H9 (cell line): ENCODE results near the gene ALMS1. TPM values are rescaled to one million over a fixed set of nuclear protein-coding genes. Genes with fewer than 3 reads are reported as not detected.
"Not testable (repeated sequence)": the region's sequence is repeated elsewhere in the genome, so short reads cannot be mapped to it uniquely, and the experiment has no call there.

Experiments used
- DNase-seq: peaks from one replicate; pipeline ENCODE4 v3.0.0-alpha.2; 2017
- H2AFZ ChIP-seq: one replicate; pipeline ENCODE4 v1.6.1; 2013; ENCODE audit warnings: mild to moderate bottlenecking, low read length, control low read depth, moderate library complexity
- H2AK5ac ChIP-seq: 2 replicates; pipeline ENCODE4 v1.6.1; 2013; ENCODE audit warnings: low read length, control low read depth, mixed read lengths; ENCODE audit not compliant: insufficient read length
- H2BK120ac ChIP-seq: one replicate; pipeline ENCODE4 v1.6.1; 2013; ENCODE audit warnings: low read depth, mild to moderate bottlenecking, low read length, control low read depth, inconsistent platforms; ENCODE audit not compliant: poor library complexity, severe bottlenecking
- H2BK12ac ChIP-seq: 2 replicates; pipeline ENCODE4 v1.6.1; 2013; ENCODE audit warnings: low read length, control low read depth, mixed read lengths, low read depth; ENCODE audit not compliant: insufficient read length
- H2BK15ac ChIP-seq: 2 replicates; pipeline ENCODE4 v1.6.1; 2013; ENCODE audit warnings: low read depth, low read length, control low read depth
- H2BK20ac ChIP-seq: one replicate; pipeline ENCODE4 v1.6.1; 2013; ENCODE audit warnings: low read depth, mild to moderate bottlenecking, low read length, control low read depth, inconsistent platforms; ENCODE audit not compliant: poor library complexity, severe bottlenecking
- H2BK5ac ChIP-seq: 2 replicates; pipeline ENCODE4 v1.6.1; 2013; ENCODE audit warnings: low read length, control low read depth, mixed read lengths; ENCODE audit not compliant: insufficient read length
- H3K14ac ChIP-seq: 2 replicates; pipeline ENCODE4 v1.6.1; 2013; ENCODE audit warnings: low read length, control low read depth; ENCODE audit not compliant: insufficient read depth
- H3K18ac ChIP-seq: 2 replicates; pipeline ENCODE4 v1.6.1; 2013; ENCODE audit warnings: low read depth, mild to moderate bottlenecking, mixed read lengths, low read length, control low read depth; ENCODE audit not compliant: insufficient read length
- H3K23ac ChIP-seq: 2 replicates; pipeline ENCODE4 v1.6.1; 2013; ENCODE audit warnings: low read length, control low read depth, mixed read lengths, low read depth; ENCODE audit not compliant: insufficient read length
- H3K23me2 ChIP-seq: 2 replicates; pipeline ENCODE4 v1.6.1; 2013; ENCODE audit warnings: low read depth, mild to moderate bottlenecking, mixed read lengths, low read length, control low read depth; ENCODE audit not compliant: insufficient read length, poor library complexity, severe bottlenecking
- H3K27ac ChIP-seq: 2 replicates; pipeline ENCODE4 v1.5.1; 2013; ENCODE audit warnings: low read length, control low read depth, mixed read lengths, low read depth; ENCODE audit not compliant: insufficient read length
- H3K27me3 ChIP-seq: 2 replicates; pipeline ENCODE4 v1.6.1; 2013; ENCODE audit warnings: low read length, control low read depth, inconsistent platforms; ENCODE audit not compliant: insufficient read depth
- H3K4ac ChIP-seq: 2 replicates; pipeline ENCODE4 v1.6.1; 2013; ENCODE audit warnings: low read depth, mild to moderate bottlenecking, control low read depth, inconsistent platforms, low read length, moderate library complexity
- H3K4me1 ChIP-seq: 2 replicates; pipeline ENCODE4 v1.6.1; 2013; ENCODE audit warnings: low read length, control low read depth, inconsistent platforms; ENCODE audit not compliant: insufficient read depth
- H3K4me2 ChIP-seq: 2 replicates; pipeline ENCODE4 v1.6.1; 2013; ENCODE audit warnings: low read length, control low read depth, mixed read lengths; ENCODE audit not compliant: insufficient read length, insufficient read depth
- H3K56ac ChIP-seq: 2 replicates; pipeline ENCODE4 v1.6.1; 2013; ENCODE audit warnings: low read depth, mild to moderate bottlenecking, mixed read lengths, low read length, control low read depth; ENCODE audit not compliant: insufficient read length
- H3K79me1 ChIP-seq: 2 replicates; pipeline ENCODE4 v1.6.1; 2013; ENCODE audit warnings: low read depth, mild to moderate bottlenecking, moderate library complexity, low read length, control low read depth, inconsistent platforms; ENCODE audit not compliant: insufficient read depth, poor library complexity, severe bottlenecking
- H3K79me2 ChIP-seq: 2 replicates; pipeline ENCODE4 v1.6.1; 2013; ENCODE audit warnings: low read length, control low read depth, inconsistent platforms; ENCODE audit not compliant: insufficient read depth
- H3K9ac ChIP-seq: 2 replicates; pipeline ENCODE4 v1.6.1; 2013; ENCODE audit warnings: low read length, control low read depth, mixed read lengths; ENCODE audit not compliant: insufficient read length; ENCODE audit errors: extremely low read depth
- H3K9me3 ChIP-seq: one replicate; pipeline ENCODE4 v1.6.1; 2013; ENCODE audit warnings: low read depth, low read length, inconsistent platforms; ENCODE audit not compliant: control insufficient read depth
- H3T11ph ChIP-seq: one replicate; pipeline ENCODE4 v1.6.1; 2013; ENCODE audit warnings: mild to moderate bottlenecking, low read length, control low read depth, inconsistent platforms
- H4K20me1 ChIP-seq: one replicate; pipeline ENCODE4 v1.6.1; 2013; ENCODE audit not compliant: control insufficient read depth, insufficient read length, insufficient read depth
- H4K5ac ChIP-seq: 2 replicates; pipeline ENCODE4 v1.6.1; 2013; ENCODE audit warnings: low read depth, mild to moderate bottlenecking, mixed read lengths, low read length, control low read depth; ENCODE audit not compliant: insufficient read length
- H4K8ac ChIP-seq: replicated peaks from 2 replicates; pipeline ENCODE4 v1.6.1; 2013; ENCODE audit warnings: low read length, control low read depth, mixed read lengths, low read depth; ENCODE audit not compliant: insufficient read length
- H4K91ac ChIP-seq: 2 replicates; pipeline ENCODE4 v1.6.1; 2013; ENCODE audit warnings: low read depth, mild to moderate bottlenecking, moderate library complexity, mixed read lengths, low read length, control low read depth; ENCODE audit not compliant: insufficient read length
- H3K27ac Mint-ChIP-seq, 3 experiments: 2 replicates in 2 of 3; 3 replicates in 1 of 3; pipeline ENCODE4 v1.8.0; 2020 to 2021; ENCODE audit warnings: mixed read lengths in 3 of 3, mild to moderate bottlenecking in 1 of 3, moderate library complexity in 1 of 3
- H3K27me3 Mint-ChIP-seq: 2 replicates; pipeline ENCODE4 v1.8.0; 2021; ENCODE audit warnings: low read depth, mild to moderate bottlenecking, moderate library complexity, mixed read lengths
- H3K36me3 Mint-ChIP-seq, 3 experiments: 2 replicates in 2 of 3; 3 replicates in 1 of 3; pipeline ENCODE4 v1.8.0; 2020 to 2021; ENCODE audit warnings: low read depth in 3 of 3, mixed read lengths in 3 of 3; ENCODE audit not compliant: insufficient read depth in 1 of 3
- H3K4me1 Mint-ChIP-seq, 2 experiments: 2 replicates each; pipeline ENCODE4 v1.8.0; 2020; ENCODE audit warnings: mixed read lengths in 2 of 2
- H3K4me3 Mint-ChIP-seq, 2 experiments: 2 replicates in 1 of 2; 3 replicates in 1 of 2; pipeline ENCODE4 v1.8.0; 2020 to 2021; ENCODE audit warnings: mild to moderate bottlenecking in 2 of 2, mixed read lengths in 2 of 2, moderate library complexity in 1 of 2
- H3K9me3 Mint-ChIP-seq, 2 experiments: 2 replicates in 1 of 2; 3 replicates in 1 of 2; pipeline ENCODE4 v1.8.0; 2020; ENCODE audit warnings: mild to moderate bottlenecking in 2 of 2, mixed read lengths in 2 of 2, moderate library complexity in 1 of 2
- WGBS: extraction: QIAGEN DNeasy Blood & Tissue Kit; methylation state at CpG from one replicate; pipeline ENCODE4 v1.1.7; 2013; ENCODE audit warnings: missing lambda C conversion rate, low lambda C conversion rate, mixed read lengths; ENCODE audit not compliant: insufficient read length; ENCODE audit errors: extremely low coverage; 5-methylcytosine and 5-hydroxymethylcytosine counted together
- total RNA-seq: library from RNA; stranded (reverse); gene quantifications from 2 replicates; pipeline ENCODE4 v1.2.1, GENCODE V29; 2021
- TF ChIP-seq, protein P1 (sequence below): fragments of 200-600 bp; sonication (generic); conservative IDR thresholded peaks from 3 replicates; pipeline ENCODE4 v1.8.0; 2021; ENCODE audit warnings: antibody characterized with exemption, mild to moderate bottlenecking

Gene ALMS1
- total RNA-seq, 1 experiment from 2014 or later = 36.2 TPM

DNA sequence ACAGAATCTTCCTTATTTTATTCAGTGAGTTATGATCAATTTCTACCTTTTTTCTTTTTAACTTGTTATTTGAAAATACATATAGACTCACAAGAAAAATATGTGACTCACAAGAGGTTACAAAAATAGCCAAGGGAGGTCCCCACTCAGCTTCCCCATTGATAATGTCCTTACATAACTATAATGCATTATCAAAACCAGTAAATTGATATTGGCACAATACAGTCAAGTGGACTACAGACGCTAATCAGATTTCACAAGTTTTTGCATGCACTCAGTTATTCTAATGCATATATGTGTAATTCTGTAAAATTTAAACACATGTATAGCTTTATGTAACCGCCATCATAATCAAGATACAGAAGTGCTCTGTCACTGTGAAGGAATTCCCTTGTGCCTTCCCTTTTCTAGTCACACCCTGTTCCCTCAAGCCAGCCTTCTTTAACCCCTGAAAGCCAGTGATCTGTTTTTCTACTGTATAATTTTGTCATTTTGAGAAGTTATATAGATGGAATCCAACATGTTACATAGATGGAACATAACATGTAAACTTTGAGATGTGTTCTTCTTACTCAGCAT is 118.4 kb downstream of the ALMS1 start:
- H3K9me3 ChIP-seq = no peaks in the 10 kb centered on the region
- H2BK20ac ChIP-seq = no peak overlapping the region
- no peak overlapping the region for H3K4me3 Mint-ChIP-seq
- H3K36me3 Mint-ChIP-seq = peaks cover 17 to 43% (median 37%) of the 10 kb centered on the region in 3 experiments
- H2AFZ ChIP-seq = no peak overlapping the region
- H3K4me1 ChIP-seq = no peaks in the 10 kb centered on the region
- no peak overlapping the region for H3K23ac ChIP-seq
- H4K5ac ChIP-seq = no peak overlapping the region
- H3K27me3 ChIP-seq = no peaks in the 10 kb centered on the region
- H3T11ph ChIP-seq = no peak overlapping the region
- H2AK5ac ChIP-seq = no peak overlapping the region
- no peak overlapping the region for H2BK12ac ChIP-seq
- no peak overlapping the region for H3K14ac ChIP-seq
- no peaks in the 10 kb centered on the region for H3K79me1 ChIP-seq
- no peak overlapping the region for H3K4ac ChIP-seq
- no peak overlapping the region for H2BK120ac ChIP-seq
- no peak overlapping the region for H2BK5ac ChIP-seq
- H3K56ac ChIP-seq = no peak overlapping the region
- no CpG with 5 or more reads among the region's 2 CpGs for WGBS
- no peak overlapping the region for H4K8ac ChIP-seq
- peaks cover 22 to 34% of the 10 kb centered on the region in 2 experiments; a peak in 4 of 5 replicates for H3K9me3 Mint-ChIP-seq
- TF ChIP-seq, protein P1, sequence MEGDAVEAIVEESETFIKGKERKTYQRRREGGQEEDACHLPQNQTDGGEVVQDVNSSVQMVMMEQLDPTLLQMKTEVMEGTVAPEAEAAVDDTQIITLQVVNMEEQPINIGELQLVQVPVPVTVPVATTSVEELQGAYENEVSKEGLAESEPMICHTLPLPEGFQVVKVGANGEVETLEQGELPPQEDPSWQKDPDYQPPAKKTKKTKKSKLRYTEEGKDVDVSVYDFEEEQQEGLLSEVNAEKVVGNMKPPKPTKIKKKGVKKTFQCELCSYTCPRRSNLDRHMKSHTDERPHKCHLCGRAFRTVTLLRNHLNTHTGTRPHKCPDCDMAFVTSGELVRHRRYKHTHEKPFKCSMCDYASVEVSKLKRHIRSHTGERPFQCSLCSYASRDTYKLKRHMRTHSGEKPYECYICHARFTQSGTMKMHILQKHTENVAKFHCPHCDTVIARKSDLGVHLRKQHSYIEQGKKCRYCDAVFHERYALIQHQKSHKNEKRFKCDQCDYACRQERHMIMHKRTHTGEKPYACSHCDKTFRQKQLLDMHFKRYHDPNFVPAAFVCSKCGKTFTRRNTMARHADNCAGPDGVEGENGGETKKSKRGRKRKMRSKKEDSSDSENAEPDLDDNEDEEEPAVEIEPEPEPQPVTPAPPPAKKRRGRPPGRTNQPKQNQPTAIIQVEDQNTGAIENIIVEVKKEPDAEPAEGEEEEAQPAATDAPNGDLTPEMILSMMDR = no peak
- no peaks in the 10 kb centered on the region for H3K27me3 Mint-ChIP-seq
- H3K79me2 ChIP-seq = no peaks in the 10 kb centered on the region
- H3K18ac ChIP-seq = no peak overlapping the region
- no peak overlapping the region for H3K27ac ChIP-seq
- H3K9ac ChIP-seq = no peak overlapping the region
- no peak overlapping the region for H3K27ac Mint-ChIP-seq
- no peak overlapping the region for H3K4me2 ChIP-seq
- H3K23me2 ChIP-seq = no peaks in the 10 kb centered on the region
- no peak overlapping the region for H4K91ac ChIP-seq
- no peaks in the 10 kb centered on the region for H3K4me1 Mint-ChIP-seq
- DNase-seq = no peak
- no peak overlapping the region for H2BK15ac ChIP-seq
- H4K20me1 ChIP-seq = no peaks in the 10 kb centered on the region

DNA sequence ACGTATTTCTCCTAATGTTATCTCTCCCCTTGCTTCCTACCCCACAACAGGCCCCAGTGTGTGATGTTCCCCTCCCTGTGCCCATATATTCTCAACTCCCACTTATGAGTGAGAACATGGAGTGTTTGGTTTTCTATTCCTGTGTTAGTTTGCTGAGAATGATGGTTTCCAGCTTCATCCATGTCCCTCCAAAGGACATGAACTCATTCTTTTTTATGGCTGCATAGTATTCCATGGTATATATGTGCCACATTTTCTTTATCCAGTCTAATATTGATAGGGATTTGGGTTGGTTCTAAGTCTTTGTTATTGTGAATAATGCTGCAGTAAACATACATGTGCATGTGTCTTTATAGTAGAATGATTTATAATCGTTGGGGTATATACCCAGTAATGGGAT is 119.2 kb downstream of the ALMS1 start:
- H3K4ac ChIP-seq, H3K79me1 ChIP-seq, H3K4me1 ChIP-seq, H2BK15ac ChIP-seq, H3K27me3 Mint-ChIP-seq, H2BK5ac ChIP-seq, H3T11ph ChIP-seq, H2BK20ac ChIP-seq, H4K20me1 ChIP-seq, H4K8ac ChIP-seq, H3K4me2 ChIP-seq, H3K23me2 ChIP-seq, H3K9me3 ChIP-seq, H3K18ac ChIP-seq, H3K56ac ChIP-seq, H2AFZ ChIP-seq, H2BK120ac ChIP-seq, H3K79me2 ChIP-seq, H4K91ac ChIP-seq, H3K4me3 Mint-ChIP-seq, H2BK12ac ChIP-seq, DNase-seq, H3K27ac ChIP-seq, H3K23ac ChIP-seq, H2AK5ac ChIP-seq, H4K5ac ChIP-seq, H3K27ac Mint-ChIP-seq, H3K27me3 ChIP-seq, H3K4me1 Mint-ChIP-seq, H3K9ac ChIP-seq, H3K14ac ChIP-seq: not testable (repeated sequence)
- peaks cover 23 to 38% of the 10 kb centered on the region in 2 experiments; a peak in 4 of 5 replicates for H3K9me3 Mint-ChIP-seq
- peaks cover 17 to 47% (median 41%) of the 10 kb centered on the region in 3 experiments for H3K36me3 Mint-ChIP-seq
- WGBS = no CpG with 5 or more reads among the region's 2 CpGs
